GM23338 (cell line): ENCODE results near the gene DKK1. TPM values are rescaled to one million over a fixed set of nuclear protein-coding genes. Genes with fewer than 3 reads are reported as not detected.

Experiments used
- ATAC-seq: fragments of 200-7000 bp; cut with Tn5 transposase; 3 replicates; pipeline ENCODE4 v1.9.1; 2020
- DNase-seq: peaks from one replicate; pipeline ENCODE4 v3.0.0-alpha.2; 2015; ENCODE audit warnings: low spot score
- H2AFZ ChIP-seq: fragments of 200-600 bp; sonication (generic); 2 replicates; pipeline ENCODE4 v1.8.0; 2016; ENCODE audit warnings: antibody characterized with exemption, mild to moderate bottlenecking, moderate library complexity
- H3F3A ChIP-seq: fragments of 200-600 bp; sonication (generic); replicated peaks from 2 replicates; pipeline ENCODE4 v1.8.0; 2017; ENCODE audit warnings: antibody characterized with exemption, mixed run types, low read depth
- H3K27ac ChIP-seq: fragments of 200-600 bp; sonication (generic); 2 replicates; pipeline ENCODE4 v1.6.1; 2016; ENCODE audit warnings: low read depth
- H3K27me3 ChIP-seq: fragments of 200-600 bp; sonication (generic); 2 replicates; pipeline ENCODE4 v1.8.0; 2016; ENCODE audit warnings: mild to moderate bottlenecking, mixed run types, moderate library complexity; ENCODE audit not compliant: insufficient read depth
- H3K36me3 ChIP-seq: fragments of 200-600 bp; sonication (generic); 2 replicates; pipeline ENCODE4 v1.8.0; 2016; ENCODE audit warnings: mild to moderate bottlenecking; ENCODE audit not compliant: insufficient read depth
- H3K4me1 ChIP-seq: fragments of 200-600 bp; sonication (generic); 2 replicates; pipeline ENCODE4 v1.8.0; 2016; ENCODE audit warnings: mild to moderate bottlenecking, moderate library complexity; ENCODE audit not compliant: insufficient read depth
- H3K4me2 ChIP-seq: fragments of 200-600 bp; sonication (generic); 2 replicates; pipeline ENCODE4 v1.7.1; 2017; ENCODE audit warnings: mixed run types
- H3K4me3 ChIP-seq: fragments of 200-600 bp; sonication (generic); 2 replicates; pipeline ENCODE4 v1.6.1; 2016; ENCODE audit warnings: mixed run types
- H3K79me2 ChIP-seq: fragments of 200-600 bp; sonication (generic); replicated peaks from 2 replicates; pipeline ENCODE4 v1.8.0; 2017; ENCODE audit warnings: mild to moderate bottlenecking; ENCODE audit not compliant: insufficient read depth
- H3K9me2 ChIP-seq: fragments of 200-600 bp; sonication (generic); 2 replicates; pipeline ENCODE4 v1.8.0; 2017; ENCODE audit not compliant: insufficient read depth
- H4K20me1 ChIP-seq: fragments of 200-600 bp; sonication (generic); replicated peaks from 2 replicates; pipeline ENCODE4 v1.8.0; 2017; ENCODE audit warnings: mild to moderate bottlenecking; ENCODE audit not compliant: insufficient read depth
- H3K27ac Mint-ChIP-seq: 2 replicates; pipeline ENCODE4 v1.8.0; 2020; ENCODE audit warnings: inconsistent platforms, mild to moderate bottlenecking, moderate library complexity, mixed read lengths
- H3K27me3 Mint-ChIP-seq: 3 replicates; pipeline ENCODE4 v1.8.0; 2022; ENCODE audit warnings: low read depth, mild to moderate bottlenecking, moderate library complexity, mixed read lengths, inconsistent platforms; ENCODE audit not compliant: insufficient read depth, poor library complexity
- H3K36me3 Mint-ChIP-seq: 3 replicates; pipeline ENCODE4 v1.8.0; 2021; ENCODE audit warnings: low read depth, mild to moderate bottlenecking, inconsistent platforms, moderate library complexity, mixed read lengths
- H3K4me1 Mint-ChIP-seq: 3 replicates; pipeline ENCODE4 v1.8.0; 2020; ENCODE audit warnings: mild to moderate bottlenecking, inconsistent platforms, mixed read lengths
- H3K4me3 Mint-ChIP-seq: 3 replicates; pipeline ENCODE4 v1.8.0; 2021; ENCODE audit warnings: moderate library complexity, mild to moderate bottlenecking, inconsistent platforms, mixed read lengths
- H3K9me3 Mint-ChIP-seq: 3 replicates; pipeline ENCODE4 v1.8.0; 2020; ENCODE audit warnings: moderate library complexity, mild to moderate bottlenecking, inconsistent platforms, mixed read lengths
- CREB1 ChIP-seq: fragments of 250-450 bp; sonication (Bioruptor Pico); IDR thresholded peaks from 2 replicates; pipeline ENCODE4 v1.5.0; 2020; ENCODE audit warnings: low read depth, mild to moderate bottlenecking, moderate library complexity
- CTCF ChIP-seq, 2 experiments: fragments of 200-600 bp in 1 of 2; sonication (generic) in 1 of 2; conservative IDR thresholded peaks; 2 replicates each; pipeline versions ENCODE4 v1.5.1 to v1.6.1; 2016 to 2017; ENCODE audit warnings: antibody characterized with exemption in 2 of 2, low read depth in 2 of 2, mild to moderate bottlenecking in 2 of 2, moderate library complexity in 1 of 2
- EZH2 ChIP-seq: fragments of 200-600 bp; sonication (generic); IDR thresholded peaks from one replicate; pipeline ENCODE4 v1.8.0; 2017; ENCODE audit warnings: antibody characterized with exemption, mild to moderate bottlenecking, low read depth; ENCODE audit not compliant: unreplicated experiment
- EZH2phosphoT487 ChIP-seq: fragments of 200-600 bp; sonication (generic); IDR thresholded peaks from one replicate; pipeline ENCODE4 v1.8.1; 2018; ENCODE audit warnings: antibody characterized with exemption; ENCODE audit not compliant: unreplicated experiment
- JUNB ChIP-seq: IDR thresholded peaks from one replicate; pipeline ENCODE4 v1.6.1; 2016; ENCODE audit warnings: antibody characterized with exemption; ENCODE audit not compliant: unreplicated experiment
- POLR2AphosphoS5 ChIP-seq: IDR thresholded peaks from 2 replicates; pipeline ENCODE4 v1.6.1; 2016; ENCODE audit warnings: antibody characterized with exemption, low read depth
- STAT1 ChIP-seq: IDR thresholded peaks from one replicate; pipeline ENCODE4 v1.6.1; 2016; ENCODE audit warnings: antibody characterized with exemption; ENCODE audit not compliant: unreplicated experiment
- ZNF114 ChIP-seq: fragments of 250-450 bp; sonication (Bioruptor Pico); IDR thresholded peaks from 2 replicates; pipeline ENCODE4 v1.5.0; 2020; ENCODE audit warnings: mild to moderate bottlenecking, moderate library complexity
- ZNF331 ChIP-seq: fragments of 250-450 bp; sonication (Bioruptor Pico); IDR thresholded peaks from 2 replicates; pipeline ENCODE4 v1.5.0; 2020; ENCODE audit warnings: low read depth, mild to moderate bottlenecking, moderate library complexity
- ZNF462 ChIP-seq: fragments of 250-450 bp; sonication (Bioruptor Pico); IDR thresholded peaks from 2 replicates; pipeline ENCODE4 v1.5.0; 2020; ENCODE audit warnings: mild to moderate bottlenecking, moderate library complexity
- polyA plus RNA-seq: library from polyadenylated mRNA; unstranded; fragments of >200 nt; fragmentation: Nextera tagmentation; extraction: Ambion mirVana; gene quantifications from 2 replicates; pipeline ENCODE4 v1.2.1, GENCODE V29; 2016
- total RNA-seq: library from RNA; depleted of rRNA; stranded (reverse); fragments of >200 nt; shearing (Covaris generic); gene quantifications from 2 replicates; pipeline ENCODE4 v1.2.3, GENCODE V29; 2014

DKK1 gene
- total and polyA plus RNA-seq, 2 experiments from 2014 or later = 0.45 TPM; not detected in 1

- TF ChIP-seq CTCF (conservative IDR thresholded peaks at IDR 0.05; ENCODE audit: low read depth in 2 of 2) (no peak), EZH2phosphoT487 (no peak), POLR2AphosphoS5 (no peak), ZNF114 (no peak), ZNF331 (CRISPR knock-in tag) (no peak)
Measured at GRCh38 chr10:52266858-52267257, 47.2 kb upstream of the DKK1 start (continued).

GRCh38 chr10:52268790-52269189 lies 45.3 kb upstream of the DKK1 start:
- DNase-seq (no peak), ATAC-seq (no peak)
- Histone ChIP-seq H3K79me2 (no peaks in the 10 kb centered on the region), H3F3A (no peaks in the 10 kb centered on the region), H3K4me1 (peaks cover 13% of the 10 kb centered on the region), H3K27ac (no peak overlapping the region), H3K4me2 (no peak overlapping the region), H2AFZ (no peak overlapping the region), H3K27me3 (no peaks in the 10 kb centered on the region), H3K9me2 (no peaks in the 10 kb centered on the region), H3K36me3 (no peaks in the 10 kb centered on the region), H3K4me3 (no peak overlapping the region), H4K20me1 (no peaks in the 10 kb centered on the region)
- H3K9me3 Mint-ChIP-seq = no peaks in the 10 kb centered on the region
- no peak for TF ChIP-seq ZNF331 (CRISPR knock-in tag)
- no peak for TF ChIP-seq ZNF114
- no peak for TF ChIP-seq CREB1 (CRISPR knock-in tag)
- no peak for TF ChIP-seq EZH2
- no peak for TF ChIP-seq POLR2AphosphoS5
- H3K27me3 Mint-ChIP-seq = no peaks in the 10 kb centered on the region
- peaks cover 18% of the 10 kb centered on the region for H3K4me1 Mint-ChIP-seq
- H3K27ac Mint-ChIP-seq = no peak overlapping the region
- H3K4me3 Mint-ChIP-seq = no peak overlapping the region
- H3K36me3 Mint-ChIP-seq = no peaks in the 10 kb centered on the region

GRCh38 chr10:52269233-52269632 lies 44.8 kb upstream of the DKK1 start:
- Histone ChIP-seq H3K4me2 (no peak overlapping the region), H3K9me2 (no peaks in the 10 kb centered on the region), H2AFZ (no peak overlapping the region), H3K36me3 (no peaks in the 10 kb centered on the region), H3K27me3 (no peaks in the 10 kb centered on the region), H4K20me1 (no peaks in the 10 kb centered on the region), H3K79me2 (no peaks in the 10 kb centered on the region), H3K4me3 (no peak overlapping the region), H3K27ac (no peak overlapping the region), H3F3A (no peaks in the 10 kb centered on the region), H3K4me1 (peaks cover 13% of the 10 kb centered on the region)
- DNase-seq (no peak), ATAC-seq (no peak)
- Mint-ChIP-seq H3K9me3 (no peaks in the 10 kb centered on the region; the same call in 2 of the 3 replicates), H3K27me3 (no peaks in the 10 kb centered on the region), H3K4me1 (peaks cover 17% of the 10 kb centered on the region), H3K27ac (no peak overlapping the region), H3K36me3 (no peaks in the 10 kb centered on the region), H3K4me3 (no peak overlapping the region)
- TF ChIP-seq POLR2AphosphoS5 (no peak), JUNB (no peak), EZH2phosphoT487 (no peak), ZNF114 (no peak), ZNF462 (CRISPR knock-in tag) (no peak), STAT1 (no peak), CTCF (conservative IDR thresholded peaks at IDR 0.05; ENCODE audit: low read depth in 2 of 2) (no peak), EZH2 (no peak), ZNF331 (CRISPR knock-in tag) (no peak)
